ENCODE results near the gene MYO5A. TPM values are rescaled to one million over a fixed set of nuclear protein-coding genes. Genes with fewer than 3 reads are reported as not detected.

Gene MYO5A
- total RNA-seq, 1 experiment from 2014 or later, result 61.1 TPM

Small RNA genes within 50 kb of the gene (microRNA-seq; reads per million reads assigned to microRNA genes)
- 4.1 reads per million, percentile 9 among the genes with 10 or more reads in this experiment for gene MIR1266 (ENCODE audit: unreplicated experiment)

Other genes with a start within 250 kb of the MYO5A start
- 28.2 TPM for gene MYO5C, start 233.1 kb downstream of the MYO5A start, total RNA-seq (2021; ENCODE audit: unreplicated experiment)
- 153 TPM for gene ARPP19, start 40.1 kb upstream of the MYO5A start, total RNA-seq (2021; ENCODE audit: unreplicated experiment)
- 18.5 TPM for gene ATOSA, start 150.5 kb upstream of the MYO5A start, total RNA-seq (2021; ENCODE audit: unreplicated experiment)